Activated naive CD8-positive, alpha-beta T cell treated with anti-CD3 and anti-CD28 coated beads, Interleukin-2, amount 50 U/mL, for 24 hours (primary cell): ENCODE results near the gene TDRD1.
"Not testable (repeated sequence)": the region's sequence is repeated elsewhere in the genome, so short reads cannot be mapped to it uniquely, and the experiment has no call there.

Experiments
- ATAC-seq: fragments of 150-1000 bp; cut with Tn5 transposase; one replicate; pipeline ENCODE4 v1.10.0; 2021
- DNase-seq: peaks from one replicate; pipeline ENCODE4 v3.0.0; 2021
- H3K27ac Mint-ChIP-seq: one replicate; pipeline ENCODE4 v1.8.0; 2021; ENCODE audit warnings: mild to moderate bottlenecking, mixed read lengths
- H3K27me3 Mint-ChIP-seq: one replicate; pipeline ENCODE4 v1.8.0; 2021; ENCODE audit warnings: mixed read lengths
- H3K36me3 Mint-ChIP-seq: one replicate; pipeline ENCODE4 v1.8.0; 2021; ENCODE audit warnings: low read depth, mixed read lengths
- H3K4me1 Mint-ChIP-seq: one replicate; pipeline ENCODE4 v1.8.0; 2021; ENCODE audit warnings: mixed read lengths
- H3K4me3 Mint-ChIP-seq: one replicate; pipeline ENCODE4 v1.8.0; 2021; ENCODE audit warnings: mild to moderate bottlenecking, moderate library complexity, mixed read lengths
- H3K9me3 Mint-ChIP-seq: one replicate; pipeline ENCODE4 v1.8.0; 2021; ENCODE audit warnings: mixed read lengths

The TDRD1 gene

GRCh38 chr10:114179148-114179547 is at the start of gene TDRD1:
Gene TDRD1, plus strand, starts transcription at chr10:114179353. Its CDS starts 8,479 bp downstream, at chr10:114187832.
- ATAC-seq (no peak), DNase-seq (no peak)
- Mint-ChIP-seq H3K27me3 (no peaks in the 10 kb centered on the region), H3K4me3 (no peak within 1 kb of the TSS), H3K36me3 (no peaks in the 10 kb centered on the region), H3K4me1 (peaks cover 11% of the 10 kb centered on the region), H3K27ac (no peak within 1 kb of the TSS), H3K9me3 (no peaks in the 10 kb centered on the region)

GRCh38 chr10:114131094-114131493 is 48.1 kb upstream of the TDRD1 start:
- H3K27me3 Mint-ChIP-seq: no peaks in the 10 kb centered on the region
- DNase-seq: no peak
- H3K4me1 Mint-ChIP-seq: no peaks in the 10 kb centered on the region
- ATAC-seq: no peak
- H3K4me3 Mint-ChIP-seq: no peak overlapping the region
- H3K9me3 Mint-ChIP-seq: no peaks in the 10 kb centered on the region
- no peak overlapping the region for H3K27ac Mint-ChIP-seq
- peaks cover 27% of the 10 kb centered on the region for H3K36me3 Mint-ChIP-seq

GRCh38 chr10:114135476-114135875 is 43.7 kb upstream of the TDRD1 start:
- Mint-ChIP-seq H3K4me3 (no peak overlapping the region), H3K27ac (no peak overlapping the region), H3K9me3 (no peaks in the 10 kb centered on the region), H3K4me1 (no peaks in the 10 kb centered on the region), H3K27me3 (no peaks in the 10 kb centered on the region), H3K36me3 (peaks cover 14% of the 10 kb centered on the region)
- DNase-seq: no peak
- no peak for ATAC-seq

- H3K36me3 Mint-ChIP-seq: peaks cover 14% of the 10 kb centered on the region
These were observed 40.6 kb upstream of the TDRD1 start for GRCh38 chr10:114138581-114138980.

GRCh38 chr10:114140036-114140435 is 39.1 kb upstream of the TDRD1 start:
- H3K27ac Mint-ChIP-seq: no peak overlapping the region
- no peaks in the 10 kb centered on the region for H3K9me3 Mint-ChIP-seq
- H3K36me3 Mint-ChIP-seq: peaks cover 21% of the 10 kb centered on the region
- ATAC-seq (no peak), DNase-seq (no peak)
- no peak overlapping the region for H3K4me3 Mint-ChIP-seq
- no peaks in the 10 kb centered on the region for H3K27me3 Mint-ChIP-seq
- H3K4me1 Mint-ChIP-seq: no peaks in the 10 kb centered on the region

More at GRCh38 chr10:114138581-114138980, 40.6 kb upstream of the TDRD1 start:
- no peak for ATAC-seq
- no peaks in the 10 kb centered on the region for H3K27me3 Mint-ChIP-seq
- no peak for DNase-seq
- no peak overlapping the region for H3K27ac Mint-ChIP-seq
- H3K9me3 Mint-ChIP-seq: no peaks in the 10 kb centered on the region
- H3K4me3 Mint-ChIP-seq: no peak overlapping the region
- no peaks in the 10 kb centered on the region for H3K4me1 Mint-ChIP-seq

GRCh38 chr10:114140827-114141226 is 38.3 kb upstream of the TDRD1 start:
- not testable (repeated sequence) for DNase-seq, H3K9me3 Mint-ChIP-seq, H3K4me3 Mint-ChIP-seq, ATAC-seq, H3K27ac Mint-ChIP-seq, H3K4me1 Mint-ChIP-seq, H3K27me3 Mint-ChIP-seq
- H3K36me3 Mint-ChIP-seq: peaks cover 22% of the 10 kb centered on the region

GRCh38 chr10:114142018-114142417 is 37.1 kb upstream of the TDRD1 start:
- no peak for ATAC-seq

GRCh38 chr10:114143160-114143559 is 36.0 kb upstream of the TDRD1 start:
- peaks cover 32% of the 10 kb centered on the region for H3K36me3 Mint-ChIP-seq
- no peaks in the 10 kb centered on the region for H3K4me1 Mint-ChIP-seq
- H3K27ac Mint-ChIP-seq: no peak overlapping the region

More at GRCh38 chr10:114142018-114142417, 37.1 kb upstream of the TDRD1 start:
- Mint-ChIP-seq H3K9me3 (no peaks in the 10 kb centered on the region), H3K4me1 (no peaks in the 10 kb centered on the region), H3K27me3 (no peaks in the 10 kb centered on the region), H3K27ac (no peak overlapping the region), H3K4me3 (no peak overlapping the region), H3K36me3 (peaks cover 25% of the 10 kb centered on the region)
- no peak for DNase-seq

GRCh38 chr10:114149476-114149875 is 29.7 kb upstream of the TDRD1 start:
- not testable (repeated sequence) for ATAC-seq, H3K27me3 Mint-ChIP-seq, DNase-seq, H3K27ac Mint-ChIP-seq, H3K4me1 Mint-ChIP-seq, H3K9me3 Mint-ChIP-seq, H3K4me3 Mint-ChIP-seq
- H3K36me3 Mint-ChIP-seq: peaks cover 34% of the 10 kb centered on the region

More at GRCh38 chr10:114143160-114143559, 36.0 kb upstream of the TDRD1 start:
- Mint-ChIP-seq H3K9me3 (no peaks in the 10 kb centered on the region), H3K27me3 (no peaks in the 10 kb centered on the region), H3K4me3 (no peak overlapping the region)
- DNase-seq (no peak), ATAC-seq (no peak)

GRCh38 chr10:114151486-114151885 is 27.7 kb upstream of the TDRD1 start:
- H3K4me3 Mint-ChIP-seq: no peak overlapping the region
- H3K4me1 Mint-ChIP-seq: peaks cover 3% of the 10 kb centered on the region
- H3K27me3 Mint-ChIP-seq: no peaks in the 10 kb centered on the region
- peaks cover 35% of the 10 kb centered on the region for H3K36me3 Mint-ChIP-seq
- H3K9me3 Mint-ChIP-seq: no peaks in the 10 kb centered on the region
- ATAC-seq (peak; percentile 78), DNase-seq (no peak)
- H3K27ac Mint-ChIP-seq: no peak overlapping the region

GRCh38 chr10:114151892-114152291 is 27.3 kb upstream of the TDRD1 start:
- no peak overlapping the region for H3K27ac Mint-ChIP-seq

GRCh38 chr10:114157912-114158311 is 21.2 kb upstream of the TDRD1 start:
- Mint-ChIP-seq H3K9me3 (no peaks in the 10 kb centered on the region), H3K4me1 (peaks cover 11% of the 10 kb centered on the region), H3K27ac (no peak overlapping the region), H3K4me3 (no peak overlapping the region), H3K27me3 (no peaks in the 10 kb centered on the region), H3K36me3 (peaks cover 24% of the 10 kb centered on the region)
- DNase-seq: no peak
- no peak for ATAC-seq

More at GRCh38 chr10:114151892-114152291, 27.3 kb upstream of the TDRD1 start:
- DNase-seq (no peak), ATAC-seq (no peak)
- Mint-ChIP-seq H3K36me3 (peaks cover 35% of the 10 kb centered on the region), H3K4me1 (peaks cover 3% of the 10 kb centered on the region), H3K4me3 (no peak overlapping the region), H3K9me3 (no peaks in the 10 kb centered on the region), H3K27me3 (no peaks in the 10 kb centered on the region)

GRCh38 chr10:114163062-114163461 is 16.1 kb upstream of the TDRD1 start:
- DNase-seq (no peak), ATAC-seq (no peak)
- Mint-ChIP-seq H3K4me3 (no peak overlapping the region), H3K4me1 (peaks cover 32% of the 10 kb centered on the region), H3K27ac (peak overlapping the region; percentile 4), H3K27me3 (no peaks in the 10 kb centered on the region), H3K9me3 (no peaks in the 10 kb centered on the region), H3K36me3 (peaks cover 25% of the 10 kb centered on the region)

GRCh38 chr10:114166043-114166442 is 13.1 kb upstream of the TDRD1 start:
- H3K27me3 Mint-ChIP-seq: no peaks in the 10 kb centered on the region
- ATAC-seq (no peak), DNase-seq (no peak)
- H3K4me1 Mint-ChIP-seq: peaks cover 39% of the 10 kb centered on the region
- no peak overlapping the region for H3K27ac Mint-ChIP-seq
- H3K36me3 Mint-ChIP-seq: peaks cover 36% of the 10 kb centered on the region
- no peak overlapping the region for H3K4me3 Mint-ChIP-seq
- H3K9me3 Mint-ChIP-seq: peaks cover 7% of the 10 kb centered on the region

- Mint-ChIP-seq H3K4me1 (peaks cover 39% of the 10 kb centered on the region), H3K4me3 (no peak overlapping the region), H3K36me3 (peaks cover 36% of the 10 kb centered on the region), H3K9me3 (peaks cover 7% of the 10 kb centered on the region), H3K27ac (no peak overlapping the region), H3K27me3 (no peaks in the 10 kb centered on the region)
- no peak for ATAC-seq
- DNase-seq: no peak
These were observed 12.7 kb upstream of the TDRD1 start for GRCh38 chr10:114166494-114166893.

GRCh38 chr10:114167985-114168384 is 11.2 kb upstream of the TDRD1 start:
- no peak for ATAC-seq
- Mint-ChIP-seq H3K4me1 (peaks cover 45% of the 10 kb centered on the region), H3K36me3 (peaks cover 26% of the 10 kb centered on the region)

More at GRCh38 chr10:114167985-114168384, 11.2 kb upstream of the TDRD1 start:
- no peak overlapping the region for H3K27ac Mint-ChIP-seq
- H3K9me3 Mint-ChIP-seq: peaks cover 7% of the 10 kb centered on the region
- H3K4me3 Mint-ChIP-seq: no peak overlapping the region
- DNase-seq: no peak
- H3K27me3 Mint-ChIP-seq: no peaks in the 10 kb centered on the region
